NOMO-1 treated with DMSO at 0.1 percent for 48 hours (cell line): ENCODE measurements around the gene FCHSD2.
"Not testable (repeated sequence)": the region's sequence is repeated elsewhere in the genome, so short reads cannot be mapped to it uniquely, and the experiment has no call there.

Experiments used
- DNase-seq: peaks from one replicate; lab custom pipeline; 2025; ENCODE audit not compliant: unreplicated experiment; lab: John Stamatoyannopoulos, UW

The FCHSD2 gene

GRCh38 chr11:73152086-73152853 lies 10.2 kb upstream of the FCHSD2 start:
- DNase-seq: no peak

DNA sequence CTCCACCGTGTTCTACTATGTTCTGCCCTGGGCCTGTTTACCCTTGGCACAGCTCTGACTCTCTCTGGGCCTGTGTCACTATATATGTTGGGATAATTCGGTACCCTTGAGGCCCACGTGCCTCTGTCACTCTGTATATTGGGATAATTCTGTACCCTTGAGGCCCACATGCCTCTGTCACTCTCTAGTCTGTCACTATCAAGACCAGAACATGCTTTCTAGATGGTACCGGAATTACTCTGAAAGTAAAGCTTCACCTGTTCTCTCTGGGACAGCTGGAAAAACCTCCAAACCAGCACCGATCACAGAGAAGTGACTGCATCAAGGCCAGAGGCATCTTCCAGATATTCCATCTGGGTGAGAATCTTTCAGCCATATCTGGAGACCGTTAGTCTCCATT lies 9.3 kb upstream of the FCHSD2 start:
- no peak for DNase-seq

GRCh38 chr11:73149105-73149504 lies 7.0 kb upstream of the FCHSD2 start:
- DNase-seq: no peak

- no peak for DNase-seq
Observed at GRCh38 chr11:73147771-73148681, 5.9 kb upstream of the FCHSD2 start.

- no peak for DNase-seq
Observed at GRCh38 chr11:73145986-73146575, 4.0 kb upstream of the FCHSD2 start.

- DNase-seq: peak; percentile 24
Observed at GRCh38 chr11:73143126-73143838, 1.2 kb upstream of the FCHSD2 start.

GRCh38 chr11:73141309-73142127 lies 600 bp downstream of the FCHSD2 start:
- DNase-seq: peak; percentile 68

DNA sequence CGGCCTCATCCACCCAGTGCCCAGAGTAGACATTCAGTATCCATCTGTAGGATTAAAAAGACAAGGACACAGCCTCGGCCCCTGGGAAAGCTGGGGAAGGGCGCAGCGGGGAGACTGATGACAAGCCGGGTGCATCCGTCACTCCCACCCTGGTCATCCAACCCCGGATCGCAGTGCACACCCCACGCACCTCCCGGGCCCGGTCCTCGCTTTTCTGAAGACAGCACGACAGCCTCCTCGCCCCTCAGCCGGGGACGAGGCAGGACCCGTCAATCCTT lies 1.1 kb downstream of the FCHSD2 start:
- DNase-seq: no peak

DNA sequence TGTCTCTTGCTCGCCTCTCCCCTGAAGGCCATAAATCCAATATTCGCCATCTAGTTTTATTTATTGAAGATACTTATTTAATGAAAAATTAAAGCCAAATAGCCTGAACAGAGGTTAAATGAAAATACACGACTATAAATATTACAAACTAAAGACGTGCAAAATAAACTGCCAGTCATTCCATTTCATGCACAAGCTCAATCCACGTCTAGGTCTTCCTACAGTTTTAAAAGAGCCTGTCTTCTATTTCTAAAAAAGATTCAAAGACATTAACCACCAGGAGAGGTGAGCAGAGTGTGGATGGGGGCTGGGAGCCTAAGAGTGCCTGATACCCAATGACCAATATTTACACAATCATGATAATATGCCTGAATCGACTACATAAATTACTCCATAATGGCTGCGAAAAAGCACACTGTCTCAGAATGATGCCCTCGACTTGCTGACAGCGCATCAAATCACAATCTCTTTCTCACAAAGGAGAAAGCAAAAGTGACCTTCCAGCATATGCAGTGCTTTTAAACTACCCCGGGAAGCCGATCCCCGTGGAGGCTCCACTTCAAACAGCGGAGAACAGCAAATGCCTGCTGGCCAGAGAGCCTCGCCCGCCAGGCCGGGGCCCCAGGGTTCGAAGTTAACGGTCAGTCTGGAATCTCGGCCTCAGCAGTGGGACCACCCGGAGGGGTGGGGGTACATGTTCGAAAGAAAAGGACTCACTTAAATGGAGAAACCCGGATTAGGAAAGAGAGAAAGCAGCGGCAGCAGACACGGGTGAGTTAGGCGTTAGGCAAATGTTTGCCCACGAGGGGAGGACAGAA lies 1.7 kb downstream of the FCHSD2 start:
- no peak for DNase-seq

DNA sequence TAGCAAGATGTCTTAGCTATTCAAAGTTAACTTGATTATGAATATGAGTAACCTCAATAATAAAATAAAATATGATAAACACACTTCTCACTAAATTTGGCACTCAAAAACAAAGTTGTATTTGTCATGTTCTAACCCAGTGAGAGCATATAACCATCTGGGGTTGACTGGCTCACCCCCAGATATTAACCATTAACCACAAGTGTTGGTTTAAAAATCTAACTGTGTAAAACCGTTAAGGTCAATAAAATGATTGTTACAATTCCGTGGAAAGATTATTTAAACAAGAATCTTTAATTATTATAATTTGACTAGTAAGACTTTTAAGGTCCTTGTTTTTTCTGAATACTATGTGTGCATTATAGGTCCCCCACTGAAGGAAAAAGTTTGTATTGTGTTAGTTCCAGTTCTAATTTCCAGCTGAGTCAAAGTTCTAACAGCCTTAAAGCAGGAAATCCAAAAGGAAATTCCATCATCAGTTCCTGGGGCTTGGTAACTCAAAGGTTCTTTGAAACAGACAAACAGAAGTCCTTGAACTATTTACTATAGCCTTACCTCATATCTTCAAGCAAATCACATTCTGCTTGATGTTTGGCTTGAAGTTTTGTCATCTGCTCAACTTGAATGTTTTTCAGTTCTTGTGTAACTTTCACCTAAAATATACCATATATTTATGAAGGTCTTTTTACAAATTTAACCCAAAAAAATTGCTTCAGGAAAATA lies 2.5 kb downstream of the FCHSD2 start:
- no peak for DNase-seq

GRCh38 chr11:73137944-73138274 lies 4.2 kb downstream of the FCHSD2 start:
- DNase-seq: no peak

DNA sequence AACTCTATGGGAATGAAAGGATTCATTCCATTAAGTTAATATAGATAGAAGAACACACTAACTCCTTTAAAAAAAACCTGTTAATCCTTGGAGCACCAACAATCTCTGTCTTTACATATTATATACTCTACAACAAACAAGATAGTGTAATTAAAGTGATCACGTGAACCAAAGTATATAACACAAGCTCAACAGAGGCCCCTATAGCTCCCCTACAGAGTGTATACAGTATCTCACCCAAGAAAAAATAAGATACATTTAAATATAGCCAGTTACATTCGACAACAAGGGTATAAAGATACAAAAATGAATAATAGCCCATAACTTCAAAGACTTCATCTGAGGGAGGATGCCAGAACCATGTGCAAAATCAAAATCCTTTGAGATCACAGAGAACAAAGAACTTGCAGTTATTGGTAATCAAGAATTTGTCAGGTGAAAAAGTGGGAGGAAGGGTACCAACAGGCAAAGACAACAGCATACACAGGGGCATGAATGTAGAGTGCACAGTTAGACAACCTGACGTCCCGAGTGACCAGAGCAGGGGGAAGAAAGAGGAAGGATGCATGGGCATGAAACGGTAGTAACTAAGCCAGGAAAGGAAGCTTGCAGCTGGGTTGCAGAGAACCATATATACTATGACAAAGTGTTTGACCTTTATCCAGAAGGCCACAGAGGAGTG lies 4.7 kb downstream of the FCHSD2 start:
- peak; percentile 39 for DNase-seq

- DNase-seq: not testable (repeated sequence)
Observed at GRCh38 chr11:73136722-73137121, 5.4 kb downstream of the FCHSD2 start.

DNA sequence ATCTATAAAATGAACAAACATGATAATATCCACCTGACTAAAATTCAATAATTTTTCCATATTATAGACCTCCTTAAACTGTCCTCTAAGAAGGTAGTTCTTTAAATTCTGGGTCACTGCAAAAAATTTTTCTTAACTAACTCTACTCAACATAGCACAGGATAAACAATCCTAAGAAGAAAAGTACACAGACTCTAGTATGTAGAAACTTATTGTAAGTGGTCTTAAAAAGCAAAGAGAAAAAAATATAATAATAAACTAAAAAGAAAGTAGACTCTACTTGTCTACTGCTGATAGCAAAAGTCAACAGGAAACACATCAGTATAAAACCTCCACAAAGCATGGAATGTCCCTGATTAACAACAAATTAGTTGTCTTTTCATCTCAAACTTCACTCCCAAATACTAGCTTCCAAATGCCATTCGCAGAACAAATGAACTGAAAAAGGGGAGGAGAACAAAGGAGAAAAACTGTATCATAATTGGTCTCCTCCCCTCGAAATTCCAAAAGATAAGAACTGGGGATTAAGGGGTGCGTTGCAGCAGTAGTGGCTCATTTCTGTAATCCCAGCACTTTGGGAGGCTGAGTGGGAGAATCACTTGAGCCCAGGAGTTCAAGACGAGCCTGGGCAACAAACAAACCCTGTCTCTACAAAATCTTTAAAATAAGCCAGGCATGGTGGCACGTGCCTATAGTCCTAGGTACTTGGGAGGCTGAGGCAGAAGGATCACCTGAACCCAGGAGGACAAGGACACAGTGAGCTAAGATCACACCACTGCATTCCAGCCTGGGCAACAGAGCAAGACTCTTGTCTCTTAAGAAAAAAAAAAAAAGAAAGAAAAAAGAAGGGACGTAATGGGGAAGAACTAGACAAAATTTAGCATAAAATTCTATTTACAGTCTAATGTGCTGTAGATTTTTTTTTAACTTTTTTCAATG lies 6.5 kb downstream of the FCHSD2 start:
- DNase-seq: no peak

- DNase-seq: not testable (repeated sequence)
Observed at GRCh38 chr11:73132349-73132748, 9.8 kb downstream of the FCHSD2 start.

DNA sequence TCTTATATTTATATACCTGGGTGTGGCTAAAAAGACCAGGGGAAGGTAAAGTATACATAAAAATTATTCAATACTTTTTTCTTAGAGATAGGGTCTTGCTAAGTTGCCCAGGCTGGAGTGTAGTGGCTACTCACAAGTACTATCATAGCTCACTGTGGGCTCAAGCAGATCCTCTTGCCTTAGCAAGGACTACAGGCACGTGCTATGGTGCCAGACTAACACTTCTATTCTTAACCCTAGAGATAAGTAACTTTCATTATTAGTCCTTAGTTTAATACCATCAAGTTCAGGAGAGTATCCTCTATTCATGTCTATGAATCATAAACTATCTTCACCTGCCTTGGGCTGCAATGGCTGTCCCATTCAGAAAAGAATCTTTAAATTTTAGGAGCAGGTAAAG lies 11.9 kb downstream of the FCHSD2 start:
- no peak for DNase-seq

DNA sequence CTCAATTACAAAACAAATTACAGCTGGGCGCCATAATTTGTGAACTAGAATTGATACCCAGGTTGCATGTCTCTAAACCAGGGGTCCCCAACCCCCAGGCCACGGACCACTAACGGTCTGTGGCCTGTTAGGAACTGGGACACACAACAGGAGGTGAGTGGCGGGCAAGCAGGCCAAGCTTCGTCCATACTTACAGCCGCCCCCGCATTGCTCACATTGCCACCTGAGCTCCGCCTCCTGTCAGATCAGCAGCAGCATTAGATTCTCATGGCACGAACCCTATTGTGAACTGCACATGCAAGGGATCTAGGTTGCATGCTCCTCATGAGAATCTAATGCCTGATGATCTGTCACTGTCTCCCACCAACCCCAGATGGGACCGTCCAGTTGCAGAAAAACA lies 12.9 kb downstream of the FCHSD2 start:
- DNase-seq: no peak
